Measurements from ENCODE around the gene BACH1.
"Not testable (repeated sequence)": the region's sequence is repeated elsewhere in the genome, so short reads cannot be mapped to it uniquely, and the experiment has no call there.

Gene BACH1

GRCh38 chr21:29271927-29272333, 26.8 kb upstream of the BACH1 start:
- Mint-ChIP-seq H3K27me3 (ENCODE audit: low read depth) (peaks cover 13% of the 10 kb centered on the region), H3K4me1 (ENCODE audit: low read depth) (no peaks in the 10 kb centered on the region), H3K4me3 (no peak overlapping the region), H3K9me3 (no peaks in the 10 kb centered on the region), H3K27ac (no peak overlapping the region), H3K36me3 (ENCODE audit: low read depth) (no peaks in the 10 kb centered on the region)
- DNase-seq (ENCODE audit: low spot score) = no peak

- no peaks in the 10 kb centered on the region for H3K36me3 Mint-ChIP-seq (ENCODE audit: low read depth)
- H3K9me3 Mint-ChIP-seq = no peaks in the 10 kb centered on the region
- H3K27ac Mint-ChIP-seq = no peak overlapping the region
- H3K4me3 Mint-ChIP-seq = no peak overlapping the region
- peaks cover 11% of the 10 kb centered on the region for H3K27me3 Mint-ChIP-seq (ENCODE audit: low read depth)
- DNase-seq (ENCODE audit: low spot score) = no peak
- H3K4me1 Mint-ChIP-seq (ENCODE audit: low read depth) = no peaks in the 10 kb centered on the region
Measured at GRCh38 chr21:29277442-29277841, 21.3 kb upstream of the BACH1 start.

- Mint-ChIP-seq H3K27ac (no peak overlapping the region), H3K36me3 (ENCODE audit: low read depth) (no peaks in the 10 kb centered on the region), H3K9me3 (no peaks in the 10 kb centered on the region), H3K4me1 (ENCODE audit: low read depth) (no peaks in the 10 kb centered on the region), H3K4me3 (no peak overlapping the region), H3K27me3 (ENCODE audit: low read depth) (peaks cover 13% of the 10 kb centered on the region)
- no peak for DNase-seq (ENCODE audit: low spot score)
Measured at GRCh38 chr21:29279558-29279957, 19.2 kb upstream of the BACH1 start.

GRCh38 chr21:29281801-29282200, 16.9 kb upstream of the BACH1 start:
- not testable (repeated sequence) for H3K4me3 Mint-ChIP-seq; H3K27ac Mint-ChIP-seq; H3K36me3 Mint-ChIP-seq (ENCODE audit: low read depth); H3K9me3 Mint-ChIP-seq; DNase-seq (ENCODE audit: low spot score); H3K4me1 Mint-ChIP-seq (ENCODE audit: low read depth)
- H3K27me3 Mint-ChIP-seq (ENCODE audit: low read depth) = peaks cover 10% of the 10 kb centered on the region

- no peaks in the 10 kb centered on the region for H3K9me3 Mint-ChIP-seq
- H3K4me3 Mint-ChIP-seq = no peak overlapping the region
- no peaks in the 10 kb centered on the region for H3K36me3 Mint-ChIP-seq (ENCODE audit: low read depth)
- peaks cover 2% of the 10 kb centered on the region for H3K4me1 Mint-ChIP-seq (ENCODE audit: low read depth)
- peaks cover 29% of the 10 kb centered on the region for H3K27me3 Mint-ChIP-seq (ENCODE audit: low read depth)
- no peak for DNase-seq (ENCODE audit: low spot score)
- no peak overlapping the region for H3K27ac Mint-ChIP-seq
Measured at GRCh38 chr21:29287383-29287782, 11.3 kb upstream of the BACH1 start.

GRCh38 chr21:29288239-29288638, 10.5 kb upstream of the BACH1 start:
- Mint-ChIP-seq H3K4me1 (ENCODE audit: low read depth) (peaks cover 2% of the 10 kb centered on the region), H3K9me3 (no peaks in the 10 kb centered on the region), H3K36me3 (ENCODE audit: low read depth) (no peaks in the 10 kb centered on the region)

GRCh38 chr21:29289317-29289716, 9.4 kb upstream of the BACH1 start:
- no peak overlapping the region for H3K4me3 Mint-ChIP-seq
- no peaks in the 10 kb centered on the region for H3K9me3 Mint-ChIP-seq
- H3K27ac Mint-ChIP-seq = no peak overlapping the region
- no peak for DNase-seq (ENCODE audit: low spot score)
- peaks cover 2% of the 10 kb centered on the region for H3K4me1 Mint-ChIP-seq (ENCODE audit: low read depth)
- peaks cover 27% of the 10 kb centered on the region for H3K27me3 Mint-ChIP-seq (ENCODE audit: low read depth)
- no peaks in the 10 kb centered on the region for H3K36me3 Mint-ChIP-seq (ENCODE audit: low read depth)

More at GRCh38 chr21:29288239-29288638, 10.5 kb upstream of the BACH1 start:
- no peak for DNase-seq (ENCODE audit: low spot score)
- Mint-ChIP-seq H3K27ac (no peak overlapping the region), H3K4me3 (no peak overlapping the region), H3K27me3 (ENCODE audit: low read depth) (peaks cover 29% of the 10 kb centered on the region)

GRCh38 chr21:29290240-29290639, 8.5 kb upstream of the BACH1 start:
- Mint-ChIP-seq H3K4me3 (no peak overlapping the region), H3K27ac (no peak overlapping the region), H3K4me1 (ENCODE audit: low read depth) (peaks cover 5% of the 10 kb centered on the region), H3K9me3 (no peaks in the 10 kb centered on the region), H3K36me3 (ENCODE audit: low read depth) (no peaks in the 10 kb centered on the region), H3K27me3 (ENCODE audit: low read depth) (peaks cover 22% of the 10 kb centered on the region)
- no peak for DNase-seq (ENCODE audit: low spot score)

GRCh38 chr21:29293495-29293894, 5.2 kb upstream of the BACH1 start:
- no peaks in the 10 kb centered on the region for H3K9me3 Mint-ChIP-seq
- H3K4me3 Mint-ChIP-seq = no peak overlapping the region
- no peak for DNase-seq (ENCODE audit: low spot score)
- H3K27me3 Mint-ChIP-seq (ENCODE audit: low read depth) = peaks cover 25% of the 10 kb centered on the region
- no peaks in the 10 kb centered on the region for H3K36me3 Mint-ChIP-seq (ENCODE audit: low read depth)
- peaks cover 10% of the 10 kb centered on the region for H3K4me1 Mint-ChIP-seq (ENCODE audit: low read depth)
- H3K27ac Mint-ChIP-seq = no peak overlapping the region

- no peak for DNase-seq (ENCODE audit: low spot score)
- Mint-ChIP-seq H3K4me1 (ENCODE audit: low read depth) (peaks cover 18% of the 10 kb centered on the region), H3K36me3 (ENCODE audit: low read depth) (no peaks in the 10 kb centered on the region), H3K27me3 (ENCODE audit: low read depth) (peaks cover 20% of the 10 kb centered on the region), H3K27ac (no peak overlapping the region), H3K4me3 (no peak overlapping the region), H3K9me3 (no peaks in the 10 kb centered on the region)
Measured at GRCh38 chr21:29295066-29295650, 3.6 kb upstream of the BACH1 start.

GRCh38 chr21:29296446-29296845, 2.3 kb upstream of the BACH1 start:
- no peak overlapping the region for H3K4me3 Mint-ChIP-seq
- no peak overlapping the region for H3K27ac Mint-ChIP-seq
- no peaks in the 10 kb centered on the region for H3K9me3 Mint-ChIP-seq
- peaks cover 27% of the 10 kb centered on the region for H3K4me1 Mint-ChIP-seq (ENCODE audit: low read depth)
- H3K27me3 Mint-ChIP-seq (ENCODE audit: low read depth) = peaks cover 13% of the 10 kb centered on the region
- no peak for DNase-seq (ENCODE audit: low spot score)
- no peaks in the 10 kb centered on the region for H3K36me3 Mint-ChIP-seq (ENCODE audit: low read depth)

GRCh38 chr21:29297483-29298347, 1.0 kb upstream of the BACH1 start:
- no peak for DNase-seq (ENCODE audit: low spot score)
- Mint-ChIP-seq H3K4me1 (ENCODE audit: low read depth) (peaks cover 34% of the 10 kb centered on the region), H3K27ac (peak overlapping the region; percentile 22), H3K4me3 (peak overlapping the region; percentile 12), H3K36me3 (ENCODE audit: low read depth) (no peaks in the 10 kb centered on the region), H3K9me3 (no peaks in the 10 kb centered on the region), H3K27me3 (ENCODE audit: low read depth) (peaks cover 9% of the 10 kb centered on the region)

GRCh38 chr21:29299046-29299915, 559 bp downstream of the BACH1 start:
- Mint-ChIP-seq H3K4me1 (ENCODE audit: low read depth) (peaks cover 34% of the 10 kb centered on the region), H3K27ac (peak overlapping the region; percentile 82), H3K36me3 (ENCODE audit: low read depth) (no peaks in the 10 kb centered on the region), H3K27me3 (ENCODE audit: low read depth) (peaks cover 9% of the 10 kb centered on the region), H3K4me3 (peak overlapping the region; percentile 86), H3K9me3 (no peaks in the 10 kb centered on the region)
- DNase-seq (ENCODE audit: low spot score) = peak; percentile 79
